GM18505 (cell line): ENCODE results near the gene ATF2.

ENCODE experiments used
- ATAC-seq: cut with Tn5 transposase; IDR thresholded peaks from one replicate; pipeline ENCODE4 v1.9.1; 2021; ENCODE audit not compliant: unreplicated experiment
- POLR2A ChIP-seq: IDR thresholded peaks from 4 replicates; pipeline ENCODE4 v1.6.1; 2011; ENCODE audit warnings: borderline replicate concordance; ENCODE audit not compliant: insufficient read depth, insufficient read length; ENCODE audit errors: extremely low read depth

ATF2 gene, protein sequence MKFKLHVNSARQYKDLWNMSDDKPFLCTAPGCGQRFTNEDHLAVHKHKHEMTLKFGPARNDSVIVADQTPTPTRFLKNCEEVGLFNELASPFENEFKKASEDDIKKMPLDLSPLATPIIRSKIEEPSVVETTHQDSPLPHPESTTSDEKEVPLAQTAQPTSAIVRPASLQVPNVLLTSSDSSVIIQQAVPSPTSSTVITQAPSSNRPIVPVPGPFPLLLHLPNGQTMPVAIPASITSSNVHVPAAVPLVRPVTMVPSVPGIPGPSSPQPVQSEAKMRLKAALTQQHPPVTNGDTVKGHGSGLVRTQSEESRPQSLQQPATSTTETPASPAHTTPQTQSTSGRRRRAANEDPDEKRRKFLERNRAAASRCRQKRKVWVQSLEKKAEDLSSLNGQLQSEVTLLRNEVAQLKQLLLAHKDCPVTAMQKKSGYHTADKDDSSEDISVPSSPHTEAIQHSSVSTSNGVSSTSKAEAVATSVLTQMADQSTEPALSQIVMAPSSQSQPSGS

GRCh38 chr2:175167792-175168563 is at the start of gene ATF2:
ATF2 (minus strand) TSS chr2:175168203; CDS start chr2:175136443, 31,760 bp downstream.
- TF ChIP-seq POLR2A, result peak; percentile 58
- ATAC-seq, result peak; percentile 93

GRCh38 chr2:175207741-175208438 is 39.9 kb upstream of the ATF2 start:
- no peak for TF ChIP-seq POLR2A
- no peak for ATAC-seq

DNA sequence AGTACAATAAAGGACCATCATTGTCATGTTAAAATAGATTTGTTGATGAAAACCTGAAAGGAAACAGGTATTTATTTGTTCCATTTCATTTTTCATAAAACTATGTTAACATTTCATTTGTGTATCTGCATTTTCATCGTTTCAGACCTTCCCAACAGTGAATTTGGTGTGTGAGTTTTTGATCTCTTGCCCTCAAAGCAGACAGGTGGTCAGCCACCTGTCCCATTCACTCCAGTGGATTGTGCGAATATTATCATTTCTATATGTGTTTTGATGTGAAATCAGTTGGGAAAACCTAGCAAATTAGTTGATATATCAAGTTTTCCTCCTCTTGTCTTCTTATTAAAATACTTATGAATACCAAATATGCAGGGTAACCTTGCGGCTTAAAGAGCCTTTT is 38.9 kb upstream of the ATF2 start:
- ATAC-seq, result no peak
- TF ChIP-seq POLR2A, result no peak

DNA sequence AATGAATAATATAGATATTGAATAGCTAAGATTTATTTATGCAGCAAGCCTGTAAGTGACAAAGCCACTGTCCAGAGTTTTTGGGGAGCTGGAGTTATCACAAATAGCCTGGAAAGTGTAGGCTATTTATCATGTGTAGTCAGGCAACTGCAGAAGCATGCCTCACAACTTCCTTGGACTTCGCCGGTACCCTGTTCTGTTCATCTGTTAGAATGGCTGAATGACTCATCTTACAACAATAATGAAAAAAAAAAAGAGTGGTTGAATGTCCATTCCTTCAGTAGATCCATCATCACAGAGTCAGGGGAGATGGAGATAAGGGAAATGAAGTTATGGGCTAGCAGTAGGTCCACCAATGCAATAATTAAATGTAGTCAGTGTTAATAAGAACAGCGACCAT is 37.5 kb upstream of the ATF2 start:
- no peak for TF ChIP-seq POLR2A
- ATAC-seq, result no peak

DNA sequence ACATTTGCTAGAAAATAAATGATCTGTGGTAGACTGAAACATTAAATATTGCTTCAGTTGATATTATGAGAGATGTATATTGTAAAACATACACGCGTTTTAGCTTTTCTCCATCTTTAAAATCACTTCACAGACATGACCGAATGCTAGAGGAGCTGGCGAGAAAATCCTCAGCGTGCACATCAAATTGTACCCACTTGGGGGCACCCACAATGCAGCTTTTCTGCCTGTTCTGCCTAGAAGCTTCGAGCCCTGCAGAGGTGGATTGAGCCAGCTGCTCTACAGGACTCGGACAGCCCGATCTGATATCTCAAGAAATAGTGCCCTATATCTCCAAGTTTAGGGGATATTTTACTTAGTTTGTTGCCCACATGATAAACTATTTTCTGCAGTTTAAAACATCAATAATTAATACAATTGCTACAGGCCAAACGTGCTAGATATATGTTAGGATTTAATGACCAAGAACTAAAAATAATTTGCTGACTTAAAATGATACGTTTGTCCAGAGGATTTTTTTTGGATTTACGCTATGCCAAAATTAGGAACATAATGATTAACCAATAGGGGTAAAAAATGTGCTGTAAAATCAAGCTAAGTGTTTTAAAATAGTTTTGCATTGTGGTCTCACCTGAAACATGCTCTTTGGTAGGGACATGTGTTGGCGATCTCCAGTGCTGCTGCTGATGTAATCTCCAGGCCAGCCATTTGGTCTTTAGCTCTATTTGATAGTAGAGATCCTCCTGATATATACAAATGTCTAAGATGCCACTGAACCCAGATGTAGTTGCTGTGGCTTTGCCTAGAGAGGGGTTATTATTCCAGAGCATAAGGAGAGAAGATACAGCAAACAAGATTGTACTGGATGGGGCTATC is 35.9 kb upstream of the ATF2 start:
- no peak for TF ChIP-seq POLR2A
- ATAC-seq, result peak; percentile 53

- no peak for ATAC-seq
- no peak for TF ChIP-seq POLR2A
Measured at GRCh38 chr2:175195012-175195411, 27.0 kb upstream of the ATF2 start.

GRCh38 chr2:175188761-175189160 is 20.8 kb upstream of the ATF2 start:
- TF ChIP-seq POLR2A, result no peak
- no peak for ATAC-seq

DNA sequence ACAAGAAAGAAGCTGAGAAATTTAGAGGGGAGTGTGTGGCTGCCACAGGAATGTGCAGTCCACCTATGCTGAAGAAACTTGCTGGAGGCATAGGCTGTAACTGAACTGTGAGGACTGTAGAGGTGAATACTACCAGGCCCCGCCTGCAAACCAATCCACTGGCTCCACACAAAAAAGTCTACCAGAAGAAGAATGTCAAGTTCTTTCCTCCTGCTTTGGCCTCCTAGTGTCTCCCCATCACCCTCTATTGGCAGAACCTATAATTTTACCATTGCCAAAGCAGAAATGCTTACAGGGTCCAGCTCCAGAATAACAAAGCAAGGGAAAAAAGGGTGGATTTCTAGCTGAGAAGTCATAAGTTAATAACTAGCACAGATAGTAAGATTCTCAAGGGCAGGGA is 19.4 kb upstream of the ATF2 start:
- ATAC-seq, result no peak
- TF ChIP-seq POLR2A, result no peak

DNA sequence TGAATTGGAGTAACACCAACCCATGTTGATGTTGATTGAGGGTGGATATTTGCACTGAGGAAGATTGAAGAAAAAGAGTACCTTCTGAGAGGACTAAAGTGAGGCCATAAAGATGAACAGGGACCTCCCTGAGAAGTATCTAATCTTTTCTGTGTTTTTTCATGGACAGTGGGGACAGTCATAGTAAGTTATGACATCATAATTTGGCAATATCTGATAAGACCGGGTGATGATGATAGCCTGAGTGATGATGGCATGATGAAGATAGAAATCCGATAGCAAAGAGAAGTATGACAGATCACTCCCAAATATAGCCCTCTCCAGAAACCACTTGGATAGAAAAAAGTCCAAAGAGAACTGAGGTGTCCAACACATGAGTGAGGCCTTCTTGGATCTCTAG is 15.7 kb upstream of the ATF2 start:
- ATAC-seq, result no peak
- no peak for TF ChIP-seq POLR2A

GRCh38 chr2:175181877-175182308 is 13.9 kb upstream of the ATF2 start:
- TF ChIP-seq POLR2A, result no peak
- no peak for ATAC-seq

DNA sequence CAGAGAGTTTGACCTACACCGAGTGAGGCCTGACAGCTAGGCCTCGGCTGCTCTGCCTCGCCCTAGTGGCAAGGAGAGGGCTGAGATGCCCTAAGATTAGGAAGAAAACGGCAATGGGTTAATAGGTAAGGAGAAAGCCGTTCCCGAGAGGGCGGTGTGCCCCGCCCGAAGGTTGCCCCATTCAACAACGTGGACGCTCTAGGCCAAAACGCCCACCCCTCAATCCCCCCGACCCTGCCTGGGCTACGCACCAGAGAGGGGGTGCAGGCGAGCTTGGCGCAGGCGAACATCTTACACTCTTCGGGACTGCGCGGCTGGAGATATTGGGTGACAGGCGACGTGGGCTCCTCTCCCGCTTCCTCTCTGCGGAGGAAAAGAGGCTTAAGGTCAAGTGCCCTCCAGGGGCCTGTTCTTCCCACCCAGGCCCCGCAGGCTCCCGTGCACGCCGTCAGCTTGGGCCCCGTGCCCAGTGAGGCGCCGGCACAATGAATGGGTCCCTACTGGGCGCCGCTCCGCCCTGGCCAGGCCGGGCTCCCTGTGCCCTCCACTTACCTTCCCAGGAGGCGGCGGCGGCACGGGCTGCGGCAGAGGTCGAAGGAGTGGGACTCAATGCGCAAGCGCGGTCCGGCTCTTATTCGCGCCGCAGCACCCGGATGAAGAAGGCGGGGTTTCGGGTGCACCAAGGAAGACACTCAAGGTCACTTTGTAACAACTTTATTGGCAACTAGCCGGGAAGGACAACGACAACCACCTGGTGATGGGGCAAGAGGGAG is 13.3 kb upstream of the ATF2 start, which contains the start of gene ATP5MC3:
Gene ATP5MC3, minus strand, starts transcription at position 607 of the 773 bp plus-strand sequence. Its CDS starts 317 bp downstream, at position 290.
- ATAC-seq, result peak; percentile 84
- peak; percentile 91 for TF ChIP-seq POLR2A
